H9 (cell line): Measurements from ENCODE around the gene SKOR2. TPM values are rescaled to one million over a fixed set of nuclear protein-coding genes. Genes with fewer than 3 reads are reported as not detected.

Experiments
- DNase-seq: peaks from one replicate; pipeline ENCODE4 v3.0.0-alpha.2; 2017
- H2AFZ ChIP-seq: one replicate; pipeline ENCODE4 v1.6.1; 2013; ENCODE audit warnings: mild to moderate bottlenecking, low read length, control low read depth, moderate library complexity
- H2AK5ac ChIP-seq: 2 replicates; pipeline ENCODE4 v1.6.1; 2013; ENCODE audit warnings: low read length, control low read depth, mixed read lengths; ENCODE audit not compliant: insufficient read length
- H2BK120ac ChIP-seq: one replicate; pipeline ENCODE4 v1.6.1; 2013; ENCODE audit warnings: low read depth, mild to moderate bottlenecking, low read length, control low read depth, inconsistent platforms; ENCODE audit not compliant: poor library complexity, severe bottlenecking
- H2BK12ac ChIP-seq: 2 replicates; pipeline ENCODE4 v1.6.1; 2013; ENCODE audit warnings: low read length, control low read depth, mixed read lengths, low read depth; ENCODE audit not compliant: insufficient read length
- H2BK15ac ChIP-seq: 2 replicates; pipeline ENCODE4 v1.6.1; 2013; ENCODE audit warnings: low read depth, low read length, control low read depth
- H2BK20ac ChIP-seq: one replicate; pipeline ENCODE4 v1.6.1; 2013; ENCODE audit warnings: low read depth, mild to moderate bottlenecking, low read length, control low read depth, inconsistent platforms; ENCODE audit not compliant: poor library complexity, severe bottlenecking
- H2BK5ac ChIP-seq: 2 replicates; pipeline ENCODE4 v1.6.1; 2013; ENCODE audit warnings: low read length, control low read depth, mixed read lengths; ENCODE audit not compliant: insufficient read length
- H3K14ac ChIP-seq: 2 replicates; pipeline ENCODE4 v1.6.1; 2013; ENCODE audit warnings: low read length, control low read depth; ENCODE audit not compliant: insufficient read depth
- H3K18ac ChIP-seq: 2 replicates; pipeline ENCODE4 v1.6.1; 2013; ENCODE audit warnings: low read depth, mild to moderate bottlenecking, mixed read lengths, low read length, control low read depth; ENCODE audit not compliant: insufficient read length
- H3K23ac ChIP-seq: 2 replicates; pipeline ENCODE4 v1.6.1; 2013; ENCODE audit warnings: low read length, control low read depth, mixed read lengths, low read depth; ENCODE audit not compliant: insufficient read length
- H3K23me2 ChIP-seq: 2 replicates; pipeline ENCODE4 v1.6.1; 2013; ENCODE audit warnings: low read depth, mild to moderate bottlenecking, mixed read lengths, low read length, control low read depth; ENCODE audit not compliant: insufficient read length, poor library complexity, severe bottlenecking
- H3K27ac ChIP-seq: 2 replicates; pipeline ENCODE4 v1.5.1; 2013; ENCODE audit warnings: low read length, control low read depth, mixed read lengths, low read depth; ENCODE audit not compliant: insufficient read length
- H3K27me3 ChIP-seq: 2 replicates; pipeline ENCODE4 v1.6.1; 2013; ENCODE audit warnings: low read length, control low read depth, inconsistent platforms; ENCODE audit not compliant: insufficient read depth
- H3K4ac ChIP-seq: 2 replicates; pipeline ENCODE4 v1.6.1; 2013; ENCODE audit warnings: low read depth, mild to moderate bottlenecking, control low read depth, inconsistent platforms, low read length, moderate library complexity
- H3K4me1 ChIP-seq: 2 replicates; pipeline ENCODE4 v1.6.1; 2013; ENCODE audit warnings: low read length, control low read depth, inconsistent platforms; ENCODE audit not compliant: insufficient read depth
- H3K4me2 ChIP-seq: 2 replicates; pipeline ENCODE4 v1.6.1; 2013; ENCODE audit warnings: low read length, control low read depth, mixed read lengths; ENCODE audit not compliant: insufficient read length, insufficient read depth
- H3K56ac ChIP-seq: 2 replicates; pipeline ENCODE4 v1.6.1; 2013; ENCODE audit warnings: low read depth, mild to moderate bottlenecking, mixed read lengths, low read length, control low read depth; ENCODE audit not compliant: insufficient read length
- H3K79me1 ChIP-seq: 2 replicates; pipeline ENCODE4 v1.6.1; 2013; ENCODE audit warnings: low read depth, mild to moderate bottlenecking, moderate library complexity, low read length, control low read depth, inconsistent platforms; ENCODE audit not compliant: insufficient read depth, poor library complexity, severe bottlenecking
- H3K79me2 ChIP-seq: 2 replicates; pipeline ENCODE4 v1.6.1; 2013; ENCODE audit warnings: low read length, control low read depth, inconsistent platforms; ENCODE audit not compliant: insufficient read depth
- H3K9ac ChIP-seq: 2 replicates; pipeline ENCODE4 v1.6.1; 2013; ENCODE audit warnings: low read length, control low read depth, mixed read lengths; ENCODE audit not compliant: insufficient read length; ENCODE audit errors: extremely low read depth
- H3K9me3 ChIP-seq: one replicate; pipeline ENCODE4 v1.6.1; 2013; ENCODE audit warnings: low read depth, low read length, inconsistent platforms; ENCODE audit not compliant: control insufficient read depth
- H3T11ph ChIP-seq: one replicate; pipeline ENCODE4 v1.6.1; 2013; ENCODE audit warnings: mild to moderate bottlenecking, low read length, control low read depth, inconsistent platforms
- H4K20me1 ChIP-seq: one replicate; pipeline ENCODE4 v1.6.1; 2013; ENCODE audit not compliant: control insufficient read depth, insufficient read length, insufficient read depth
- H4K5ac ChIP-seq: 2 replicates; pipeline ENCODE4 v1.6.1; 2013; ENCODE audit warnings: low read depth, mild to moderate bottlenecking, mixed read lengths, low read length, control low read depth; ENCODE audit not compliant: insufficient read length
- H4K8ac ChIP-seq: replicated peaks from 2 replicates; pipeline ENCODE4 v1.6.1; 2013; ENCODE audit warnings: low read length, control low read depth, mixed read lengths, low read depth; ENCODE audit not compliant: insufficient read length
- H4K91ac ChIP-seq: 2 replicates; pipeline ENCODE4 v1.6.1; 2013; ENCODE audit warnings: low read depth, mild to moderate bottlenecking, moderate library complexity, mixed read lengths, low read length, control low read depth; ENCODE audit not compliant: insufficient read length
- H3K27ac Mint-ChIP-seq, 3 experiments: 2 replicates in 2 of 3; 3 replicates in 1 of 3; pipeline ENCODE4 v1.8.0; 2020 to 2021; ENCODE audit warnings: mixed read lengths in 3 of 3, mild to moderate bottlenecking in 1 of 3, moderate library complexity in 1 of 3
- H3K27me3 Mint-ChIP-seq: 2 replicates; pipeline ENCODE4 v1.8.0; 2021; ENCODE audit warnings: low read depth, mild to moderate bottlenecking, moderate library complexity, mixed read lengths
- H3K36me3 Mint-ChIP-seq, 3 experiments: 2 replicates in 2 of 3; 3 replicates in 1 of 3; pipeline ENCODE4 v1.8.0; 2020 to 2021; ENCODE audit warnings: low read depth in 3 of 3, mixed read lengths in 3 of 3; ENCODE audit not compliant: insufficient read depth in 1 of 3
- H3K4me1 Mint-ChIP-seq, 2 experiments: 2 replicates each; pipeline ENCODE4 v1.8.0; 2020; ENCODE audit warnings: mixed read lengths in 2 of 2
- H3K4me3 Mint-ChIP-seq, 2 experiments: 2 replicates in 1 of 2; 3 replicates in 1 of 2; pipeline ENCODE4 v1.8.0; 2020 to 2021; ENCODE audit warnings: mild to moderate bottlenecking in 2 of 2, mixed read lengths in 2 of 2, moderate library complexity in 1 of 2
- H3K9me3 Mint-ChIP-seq, 2 experiments: 2 replicates in 1 of 2; 3 replicates in 1 of 2; pipeline ENCODE4 v1.8.0; 2020; ENCODE audit warnings: mild to moderate bottlenecking in 2 of 2, mixed read lengths in 2 of 2, moderate library complexity in 1 of 2
- WGBS: extraction: QIAGEN DNeasy Blood & Tissue Kit; methylation state at CpG from one replicate; pipeline ENCODE4 v1.1.7; 2013; ENCODE audit warnings: missing lambda C conversion rate, low lambda C conversion rate, mixed read lengths; ENCODE audit not compliant: insufficient read length; ENCODE audit errors: extremely low coverage; 5-methylcytosine and 5-hydroxymethylcytosine counted together
- total RNA-seq: library from RNA; stranded (reverse); gene quantifications from 2 replicates; pipeline ENCODE4 v1.2.1, GENCODE V29; 2021
- TF ChIP-seq, protein P1 (sequence below): fragments of 200-600 bp; sonication (generic); conservative IDR thresholded peaks from 3 replicates; pipeline ENCODE4 v1.8.0; 2021; ENCODE audit warnings: antibody characterized with exemption, mild to moderate bottlenecking

SKOR2 gene
- total RNA-seq, 1 experiment from 2014 or later, result 0.24 TPM

DNA sequence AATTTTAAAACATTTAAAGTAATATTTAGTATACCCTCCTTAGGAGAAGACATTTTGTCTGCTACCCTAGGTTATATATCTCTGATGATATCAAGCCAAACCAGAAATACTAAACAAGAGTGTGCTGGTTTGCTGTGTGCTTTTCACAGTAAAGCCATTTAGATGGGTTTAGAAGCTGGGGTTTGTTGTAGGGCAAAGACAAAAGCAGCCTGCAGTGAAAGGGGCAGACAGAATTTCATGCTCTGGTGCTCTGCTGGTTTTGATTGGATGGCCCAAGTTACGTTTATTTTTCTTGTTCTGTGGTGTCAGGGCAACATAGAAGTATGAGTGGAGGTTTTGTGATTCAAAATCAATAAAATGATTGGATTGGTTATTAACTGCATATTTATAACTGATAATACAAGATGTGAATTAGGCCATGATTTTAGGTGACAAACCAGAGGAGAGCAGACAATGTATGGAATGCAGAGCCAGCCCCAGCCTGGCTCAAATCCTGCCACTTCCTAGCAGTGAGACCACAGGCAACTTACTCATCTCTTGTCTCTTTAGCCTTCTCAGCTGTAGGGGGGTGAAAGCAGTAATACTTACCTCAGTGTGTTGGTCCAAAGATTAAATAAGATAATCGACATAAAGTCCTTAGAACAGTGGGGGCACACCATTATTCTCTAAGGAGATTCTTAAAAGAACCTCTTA lies 44.4 kb downstream of the SKOR2 start:
- no peak overlapping the region for H4K5ac ChIP-seq
- no peak overlapping the region for H2BK5ac ChIP-seq
- H4K91ac ChIP-seq, result no peak overlapping the region
- no peak for DNase-seq
- H3K27me3 Mint-ChIP-seq, result no peaks in the 10 kb centered on the region; the same call in 1 of the 2 replicates
- H2AK5ac ChIP-seq, result no peak overlapping the region
- peaks cover 13 to 21% of the 10 kb centered on the region in 2 experiments for H3K4me1 Mint-ChIP-seq
- no peak overlapping the region for H3K4me3 Mint-ChIP-seq
- H3K79me2 ChIP-seq, result no peaks in the 10 kb centered on the region; the same call in 1 of the 2 replicates
- H3K9me3 Mint-ChIP-seq, result no peaks in the 10 kb centered on the region
- H3K4ac ChIP-seq, result no peak overlapping the region
- no peak overlapping the region for H3K56ac ChIP-seq
- no peak overlapping the region for H2AFZ ChIP-seq
- H3K27ac ChIP-seq, result no peak overlapping the region
- TF ChIP-seq, protein P1, sequence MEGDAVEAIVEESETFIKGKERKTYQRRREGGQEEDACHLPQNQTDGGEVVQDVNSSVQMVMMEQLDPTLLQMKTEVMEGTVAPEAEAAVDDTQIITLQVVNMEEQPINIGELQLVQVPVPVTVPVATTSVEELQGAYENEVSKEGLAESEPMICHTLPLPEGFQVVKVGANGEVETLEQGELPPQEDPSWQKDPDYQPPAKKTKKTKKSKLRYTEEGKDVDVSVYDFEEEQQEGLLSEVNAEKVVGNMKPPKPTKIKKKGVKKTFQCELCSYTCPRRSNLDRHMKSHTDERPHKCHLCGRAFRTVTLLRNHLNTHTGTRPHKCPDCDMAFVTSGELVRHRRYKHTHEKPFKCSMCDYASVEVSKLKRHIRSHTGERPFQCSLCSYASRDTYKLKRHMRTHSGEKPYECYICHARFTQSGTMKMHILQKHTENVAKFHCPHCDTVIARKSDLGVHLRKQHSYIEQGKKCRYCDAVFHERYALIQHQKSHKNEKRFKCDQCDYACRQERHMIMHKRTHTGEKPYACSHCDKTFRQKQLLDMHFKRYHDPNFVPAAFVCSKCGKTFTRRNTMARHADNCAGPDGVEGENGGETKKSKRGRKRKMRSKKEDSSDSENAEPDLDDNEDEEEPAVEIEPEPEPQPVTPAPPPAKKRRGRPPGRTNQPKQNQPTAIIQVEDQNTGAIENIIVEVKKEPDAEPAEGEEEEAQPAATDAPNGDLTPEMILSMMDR, result no peak
- no peak overlapping the region for H3K9ac ChIP-seq
- H3K23ac ChIP-seq, result no peak overlapping the region
- H2BK12ac ChIP-seq, result no peak overlapping the region
- no peaks in the 10 kb centered on the region for H3K4me1 ChIP-seq
- no peak overlapping the region for H2BK20ac ChIP-seq
- no CpG with 5 or more reads among the region's 2 CpGs for WGBS
- H2BK120ac ChIP-seq, result no peak overlapping the region
- peak overlapping the region in 1 of 3 experiments; percentile 58; a peak in 2 of 7 replicates for H3K27ac Mint-ChIP-seq
- no peaks in the 10 kb centered on the region for H3K27me3 ChIP-seq
- H3T11ph ChIP-seq, result no peak overlapping the region
- no peaks in the 10 kb centered on the region for H3K23me2 ChIP-seq
- H3K79me1 ChIP-seq, result no peaks in the 10 kb centered on the region
- H4K20me1 ChIP-seq, result no peaks in the 10 kb centered on the region
- no peak overlapping the region for H3K18ac ChIP-seq
- no peak overlapping the region for H3K14ac ChIP-seq
- H3K36me3 Mint-ChIP-seq, result no peaks in the 10 kb centered on the region
- H3K4me2 ChIP-seq, result no peak overlapping the region
- H4K8ac ChIP-seq, result no peak overlapping the region
- no peaks in the 10 kb centered on the region for H3K9me3 ChIP-seq
- H2BK15ac ChIP-seq, result no peak overlapping the region
